K562 (cell line): Measurements from ENCODE around the gene LZTFL1. TPM values are rescaled to one million over a fixed set of nuclear protein-coding genes. Genes with fewer than 3 reads are reported as not detected.

Experiments
- BMI1 ChIP-seq: fragments of 150-350 bp; IDR thresholded peaks from 2 replicates; pipeline ENCODE4 v1.6.1; 2014; ENCODE audit warnings: low read length
- EGR1 ChIP-seq: fragments of 450-650 bp; conservative IDR thresholded peaks from 2 replicates; pipeline ENCODE4 v1.6.1; 2017; ENCODE audit warnings: mild to moderate bottlenecking
- EP300 ChIP-seq: IDR thresholded peaks from 2 replicates; pipeline ENCODE4 v1.6.1; 2012; ENCODE audit warnings: low read length, improper control_type of control experiment
- ETV1 ChIP-seq: fragments of 450-650 bp; conservative IDR thresholded peaks from 2 replicates; pipeline ENCODE4 v1.6.1; 2016; ENCODE audit warnings: missing genetic modification characterization, control low read depth, low read depth, missing compliant biosample characterization
- FOXK2 ChIP-seq, 2 experiments: fragments of 450-650 bp; IDR thresholded peaks in 1 of 2; conservative IDR thresholded peaks in 1 of 2; 2 replicates each; pipeline ENCODE4 v1.6.1; 2016; ENCODE audit warnings: low read depth in 2 of 2, mild to moderate bottlenecking in 1 of 2
- GTF2E2 ChIP-seq: fragments of 200-800 bp; sonication (Bioruptor generic); IDR thresholded peaks from 2 replicates; pipeline ENCODE4 v1.6.1; 2016; ENCODE audit warnings: missing genetic modification characterization, missing compliant biosample characterization
- HDAC6 ChIP-seq: IDR thresholded peaks from 2 replicates; pipeline ENCODE4 v1.6.1; 2012; ENCODE audit warnings: low read depth, mild to moderate bottlenecking, control low read depth, inconsistent platforms, low read length, moderate library complexity
- HNRNPH1 ChIP-seq: fragments of 200-400 bp; formaldehyde crosslinking; optimal IDR thresholded peaks from 2 replicates; pipeline ENCODE3; 2017; ENCODE audit warnings: low read depth, mild to moderate bottlenecking, low read length, moderate library complexity
- KLF13 ChIP-seq: fragments of 450-650 bp; IDR thresholded peaks from 2 replicates; pipeline ENCODE4 v1.6.1; 2016; ENCODE audit warnings: missing genetic modification characterization, low read depth, mild to moderate bottlenecking, missing compliant biosample characterization, moderate library complexity, borderline replicate concordance
- MAFF ChIP-seq: IDR thresholded peaks from 2 replicates; pipeline ENCODE4 v1.6.1; 2012; ENCODE audit warnings: low read length, improper control_type of control experiment
- POLR2B ChIP-seq: fragments of 450-650 bp; IDR thresholded peaks from 2 replicates; pipeline ENCODE4 v1.6.1; 2018; ENCODE audit warnings: low read depth; ENCODE audit not compliant: partially characterized antibody
- RBM14 ChIP-seq: fragments of 200-400 bp; formaldehyde crosslinking; IDR thresholded peaks from 2 replicates; pipeline ENCODE4 v1.6.1; 2018; ENCODE audit warnings: low read depth, mild to moderate bottlenecking, low read length, moderate library complexity, borderline replicate concordance; ENCODE audit not compliant: insufficient read depth
- SAFB2 ChIP-seq: fragments of 200-400 bp; formaldehyde crosslinking; IDR thresholded peaks from 2 replicates; pipeline ENCODE4 v1.6.1; 2018; ENCODE audit warnings: borderline replicate concordance, low read length, low read depth, moderate library complexity; ENCODE audit not compliant: severe bottlenecking
- SIRT6 ChIP-seq: IDR thresholded peaks from one replicate; pipeline ENCODE4 v1.6.1; 2012; ENCODE audit warnings: low read depth, mild to moderate bottlenecking, control low read depth, inconsistent platforms, low read length, moderate library complexity
- SP1 ChIP-seq: sonication (generic); formaldehyde crosslinking; IDR thresholded peaks from 2 replicates; pipeline ENCODE4 v1.8.1; 2022; ENCODE audit warnings: mild to moderate bottlenecking, missing genetic modification reagents
- TOE1 ChIP-seq, 2 experiments: fragments of 450-650 bp in 1 of 2; sonication (generic) in 1 of 2; formaldehyde crosslinking in 1 of 2; IDR thresholded peaks; 2 replicates each; pipeline versions ENCODE4 v1.7.1 to v1.8.0; 2016 to 2022; ENCODE audit warnings: borderline replicate concordance in 2 of 2, mild to moderate bottlenecking in 2 of 2, antibody characterized with exemption in 1 of 2, inconsistent platforms in 1 of 2, low read depth in 1 of 2, missing genetic modification reagents in 1 of 2, moderate library complexity in 1 of 2
- ZBTB2 ChIP-seq: fragments of 450-650 bp; IDR thresholded peaks from 2 replicates; pipeline ENCODE4 v1.6.1; 2016; ENCODE audit warnings: antibody characterized with exemption
- ZFP36 ChIP-seq: fragments of 150-350 bp; IDR thresholded peaks from 2 replicates; pipeline ENCODE4 v1.6.1; 2018; ENCODE audit warnings: low read length, low read depth; ENCODE audit not compliant: partially characterized antibody
- ZNF263 ChIP-seq: sonication (generic); formaldehyde crosslinking; IDR thresholded peaks from 2 replicates; pipeline ENCODE4 v1.8.0; 2022; ENCODE audit warnings: mild to moderate bottlenecking, missing genetic modification reagents, borderline replicate concordance
- ZNF316 ChIP-seq: fragments of 450-650 bp; IDR thresholded peaks from 2 replicates; pipeline ENCODE4 v1.6.1; 2016
- ZNF347 ChIP-seq: fragments of 450-650 bp; formaldehyde crosslinking; IDR thresholded peaks from 2 replicates; pipeline ENCODE4 v1.4.0; 2020; ENCODE audit warnings: low read depth, mild to moderate bottlenecking, moderate library complexity
- ZNF644 ChIP-seq: fragments of 200-800 bp; sonication (Bioruptor generic); IDR thresholded peaks from 2 replicates; pipeline ENCODE4 v1.6.1; 2016; ENCODE audit warnings: low read depth, missing genetic modification characterization, missing compliant biosample characterization
- ZNF696 ChIP-seq: fragments of 250-450 bp; sonication (Bioruptor Pico); conservative IDR thresholded peaks from 2 replicates; pipeline ENCODE4 v1.4.0; 2020; ENCODE audit warnings: mild to moderate bottlenecking, moderate library complexity
- polyA plus RNA-seq, 8 experiments: library from polyadenylated mRNA; depleted of rRNA in 4 of 8; stranded (reverse) in 5 of 8; unstranded in 3 of 8; fragments of >200 nt; fragmentation: Nextera tagmentation in 2 of 8; fragmentation: Illumina TruSeq in 1 of 8; extraction: Ambion mirVana in 2 of 8; extraction: Trizol in 1 of 8; gene quantifications; 2 replicates each; pipeline versions ENCODE4 v1.2.1 to v1.2.3, GENCODE V29; 2011 to 2014; ENCODE audit warnings: inconsistent platforms in 1 of 8, missing spikeins in 1 of 8
- total RNA-seq, 7 experiments: library from RNA; depleted of rRNA in 6 of 7; stranded (reverse); fragments of >200 nt in 6 of 7; fragmentation: Illumina TruSeq in 2 of 7; extraction: Trizol in 2 of 7; gene quantifications; 2 replicates each; pipeline versions ENCODE4 v1.2.1 to v1.2.3, GENCODE V29; 2011 to 2021; ENCODE audit warnings: low replicate concordance in 1 of 7

Gene LZTFL1
- total and polyA plus RNA-seq, 9 of the 15 experiments (the other 6 are each of a cell fraction or from before 2014, with no cell fraction given): 10.7 to 33.7 (median 15.3) TPM

- TF ChIP-seq SIRT6 (no peak), MAFF (no peak), EGR1 (no peak), RBM14 (no peak), ZNF347 (CRISPR knock-in tag) (no peak), ZNF263 (CRISPR knock-in tag) (peak; percentile 58; the same call in 1 of the 2 replicates), ZNF316 (peak; percentile 37; the same call in 1 of the 2 replicates), ZNF696 (no peak), POLR2B (no peak), HDAC6 (no peak), ZFP36 (no peak), ZNF644 (no peak), TOE1 (IDR thresholded peaks at IDR 0.05; ENCODE audit: borderline replicate concordance) (peak; percentile 85; the same call in 1 of the 2 replicates), TOE1 (CRISPR knock-in tag; IDR thresholded peaks at IDR 0.05; ENCODE audit: borderline replicate concordance, low read depth) (no peak), ZBTB2 (peak; percentile 52; the same call in 1 of the 2 replicates), SP1 (CRISPR knock-in tag) (no peak), EP300 (no peak; the same call in 1 of the 2 replicates), ETV1 (peak; percentile 64), GTF2E2 (tag) (no peak), HNRNPH1 (no peak), KLF13 (tag) (no peak), FOXK2 (conservative IDR thresholded peaks at IDR 0.05 in 1 of 2, IDR thresholded peaks at IDR 0.05 in 1 of 2; ENCODE audit: low read depth in 2 of 2) (peak; percentile 94 to 96), SAFB2 (no peak), BMI1 (peak; percentile 94)
These were observed at the start of gene LZTFL1 (continued) for GRCh38 chr3:45841757-45842491.
